Lower lobe of right lung (tissue), 2 donors: Measurements from ENCODE around the gene ANTXR2. TPM values are rescaled to one million over a fixed set of nuclear protein-coding genes. Genes with fewer than 3 reads are reported as not detected.

Source experiments
- ATAC-seq, 2 donors: fragments of 200-7000 bp; cut with Tn5 transposase; one replicate each; pipeline ENCODE4 v1.9.1; 2020 to 2022; ENCODE audit warnings: mild to moderate bottlenecking in 2 of 2, moderate library complexity in 2 of 2
- DNase-seq: peaks from one replicate; pipeline ENCODE4 v3.0.0-alpha.2; 2020
- H3K27ac ChIP-seq: fragments of 200-600 bp; one replicate; pipeline ENCODE4 v1.8.0; 2022
- H3K27me3 ChIP-seq: fragments of 200-600 bp; one replicate; pipeline ENCODE4 v1.8.0; 2022; ENCODE audit warnings: low read depth
- H3K36me3 ChIP-seq: fragments of 200-600 bp; one replicate; pipeline ENCODE4 v1.8.0; 2022; ENCODE audit warnings: mild to moderate bottlenecking
- H3K4me1 ChIP-seq: fragments of 200-600 bp; one replicate; pipeline ENCODE4 v1.8.0; 2022
- H3K4me3 ChIP-seq: fragments of 200-600 bp; one replicate; pipeline ENCODE4 v1.8.0; 2022; ENCODE audit warnings: mild to moderate bottlenecking
- H3K9me3 ChIP-seq: fragments of 200-600 bp; one replicate; pipeline ENCODE4 v1.8.0; 2022
- intact Hi-C: fragments of 100-400 bp; cut with DNase I; formaldehyde crosslinking; loops from one replicate; pipeline ENCODE4 v1.11.0; 2022
- total RNA-seq: library from RNA; stranded (reverse); fragmentation: NEBNext Ultra II Directional; extraction: Animal tissue kit (Norgen Biotek cat#: 25700); gene quantifications from one replicate; pipeline ENCODE4 v1.2.1, GENCODE V29; 2021
- TF ChIP-seq, protein P1 (sequence below): fragments of 200-600 bp; IDR thresholded peaks from one replicate; pipeline ENCODE4 v1.8.0; 2022; ENCODE audit warnings: antibody characterized with exemption, mild to moderate bottlenecking
- donor health status: DM: no; HTN: yes; CAD: no; lungs with severe emphysema.

The ANTXR2 gene
- total RNA-seq, 1 donor from 2014 or later, result 62.8 TPM

DNA sequence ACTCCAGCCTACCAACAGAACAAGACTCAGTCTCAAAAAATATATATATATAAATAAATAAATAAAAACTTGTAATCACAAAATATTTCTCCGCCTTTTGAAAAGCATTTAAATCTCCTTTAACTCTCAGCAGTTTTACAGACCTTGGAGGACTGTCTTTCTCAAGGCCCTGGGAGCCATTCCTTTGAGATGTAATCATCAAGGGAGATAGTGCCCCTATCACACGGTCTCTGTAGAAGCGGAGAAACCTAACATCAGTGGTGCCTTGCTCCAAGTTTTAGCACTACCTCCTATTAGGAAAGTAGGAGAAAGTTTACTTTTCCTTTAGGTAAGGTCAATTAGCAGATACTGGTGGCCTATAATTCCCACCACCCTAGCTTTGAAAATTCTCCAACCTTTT lies 58.5 kb downstream of the ANTXR2 start:
- Histone ChIP-seq H3K27ac (no peak overlapping the region), H3K9me3 (no peaks in the 10 kb centered on the region), H3K4me1 (peaks cover 10% of the 10 kb centered on the region), H3K36me3 (peaks cover 20% of the 10 kb centered on the region), H3K4me3 (no peak overlapping the region), H3K27me3 (no peaks in the 10 kb centered on the region)
- TF ChIP-seq, protein P1, sequence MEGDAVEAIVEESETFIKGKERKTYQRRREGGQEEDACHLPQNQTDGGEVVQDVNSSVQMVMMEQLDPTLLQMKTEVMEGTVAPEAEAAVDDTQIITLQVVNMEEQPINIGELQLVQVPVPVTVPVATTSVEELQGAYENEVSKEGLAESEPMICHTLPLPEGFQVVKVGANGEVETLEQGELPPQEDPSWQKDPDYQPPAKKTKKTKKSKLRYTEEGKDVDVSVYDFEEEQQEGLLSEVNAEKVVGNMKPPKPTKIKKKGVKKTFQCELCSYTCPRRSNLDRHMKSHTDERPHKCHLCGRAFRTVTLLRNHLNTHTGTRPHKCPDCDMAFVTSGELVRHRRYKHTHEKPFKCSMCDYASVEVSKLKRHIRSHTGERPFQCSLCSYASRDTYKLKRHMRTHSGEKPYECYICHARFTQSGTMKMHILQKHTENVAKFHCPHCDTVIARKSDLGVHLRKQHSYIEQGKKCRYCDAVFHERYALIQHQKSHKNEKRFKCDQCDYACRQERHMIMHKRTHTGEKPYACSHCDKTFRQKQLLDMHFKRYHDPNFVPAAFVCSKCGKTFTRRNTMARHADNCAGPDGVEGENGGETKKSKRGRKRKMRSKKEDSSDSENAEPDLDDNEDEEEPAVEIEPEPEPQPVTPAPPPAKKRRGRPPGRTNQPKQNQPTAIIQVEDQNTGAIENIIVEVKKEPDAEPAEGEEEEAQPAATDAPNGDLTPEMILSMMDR, result no peak
- no peak for DNase-seq
- intact Hi-C loops, result no loop called here
- ATAC-seq, result no peak

DNA sequence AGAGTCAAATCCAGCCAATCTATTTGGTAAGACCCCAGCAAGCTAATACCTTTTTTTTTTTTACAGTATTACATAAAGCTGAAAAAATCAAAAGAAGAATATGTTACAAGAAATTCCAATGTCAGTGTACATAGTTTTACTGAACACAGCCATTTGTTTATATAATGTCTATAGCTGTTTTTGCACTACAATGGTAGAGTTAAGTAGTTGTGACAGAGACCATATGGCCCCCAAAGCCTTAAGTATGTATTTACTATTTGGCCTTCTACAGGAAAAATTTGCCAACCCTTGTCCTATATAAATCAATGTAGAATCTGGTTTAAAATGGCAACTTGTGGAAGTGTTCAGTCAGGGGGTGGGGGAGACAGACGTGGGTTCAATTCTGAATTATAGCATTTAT lies 60.7 kb downstream of the ANTXR2 start:
- H3K27ac ChIP-seq, result no peak overlapping the region
- no peaks in the 10 kb centered on the region for H3K27me3 ChIP-seq
- DNase-seq, result no peak

DNA sequence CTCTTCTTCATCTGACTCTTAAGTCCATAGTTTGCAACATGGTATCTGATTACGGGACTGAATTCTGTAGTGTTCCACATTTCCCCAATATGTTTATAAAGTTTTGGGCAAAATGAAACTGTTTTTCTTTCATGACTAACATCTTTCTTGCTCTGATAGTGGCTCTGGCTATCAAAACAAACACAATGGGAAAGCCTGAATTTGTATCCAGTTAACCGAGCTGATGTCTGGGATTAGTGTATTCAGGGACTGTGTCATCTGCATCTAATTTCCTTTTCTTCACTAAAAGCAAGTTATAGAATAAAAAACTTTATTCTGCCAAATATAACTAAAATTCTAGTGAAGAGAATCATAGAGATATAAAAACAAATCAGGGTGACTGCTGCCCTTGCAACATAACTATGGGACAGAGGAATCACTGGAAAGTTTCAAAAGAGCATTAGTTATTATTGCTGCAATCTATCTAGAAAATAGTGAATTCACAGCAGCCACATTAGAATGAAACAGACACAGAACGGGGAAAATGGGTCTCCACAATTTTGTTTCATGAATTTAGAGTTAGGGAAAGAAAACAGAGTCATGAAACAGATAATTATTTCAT lies 61.3 kb downstream of the ANTXR2 start:
- Histone ChIP-seq H3K9me3 (no peaks in the 10 kb centered on the region), H3K4me3 (no peak overlapping the region), H3K27me3 (no peaks in the 10 kb centered on the region), H3K36me3 (peaks cover under 1% of the 10 kb centered on the region), H3K4me1 (peaks cover 9% of the 10 kb centered on the region), H3K27ac (no peak overlapping the region)
- ATAC-seq (no peak), DNase-seq (no peak)
- intact Hi-C loops, result no loop called here
- TF ChIP-seq, protein P1, result no peak

More for the DNA sequence above, 60.7 kb downstream of the ANTXR2 start:
- peaks cover 6% of the 10 kb centered on the region for H3K36me3 ChIP-seq
- no peaks in the 10 kb centered on the region for H3K9me3 ChIP-seq
- TF ChIP-seq, protein P1, result no peak
- intact Hi-C loops, result no loop called here
- no peak for ATAC-seq
- H3K4me1 ChIP-seq, result peaks cover 9% of the 10 kb centered on the region
- no peak overlapping the region for H3K4me3 ChIP-seq

GRCh38 chr4:80010316-80010715 lies 62.7 kb downstream of the ANTXR2 start:
- Histone ChIP-seq H3K36me3 (no peaks in the 10 kb centered on the region), H3K9me3 (no peaks in the 10 kb centered on the region), H3K4me3 (no peak overlapping the region), H3K27me3 (no peaks in the 10 kb centered on the region), H3K4me1 (peaks cover 9% of the 10 kb centered on the region), H3K27ac (no peak overlapping the region)
- intact Hi-C loops, result no loop called here
- TF ChIP-seq, protein P1, result no peak
- no peak for DNase-seq
- no peak for ATAC-seq

- no peak for DNase-seq
- H3K4me1 ChIP-seq, result peaks cover 9% of the 10 kb centered on the region
- no peaks in the 10 kb centered on the region for H3K27me3 ChIP-seq
- H3K9me3 ChIP-seq, result no peaks in the 10 kb centered on the region
- H3K36me3 ChIP-seq, result no peaks in the 10 kb centered on the region
- no peak overlapping the region for H3K4me3 ChIP-seq
- no peak for ATAC-seq
- TF ChIP-seq, protein P1, result no peak
- no peak overlapping the region for H3K27ac ChIP-seq
- intact Hi-C loops, result no loop called here
These were observed 63.2 kb downstream of the ANTXR2 start for GRCh38 chr4:80009806-80010205.
